ENCODE measurements around the gene TACC2.

The TACC2 gene

DNA sequence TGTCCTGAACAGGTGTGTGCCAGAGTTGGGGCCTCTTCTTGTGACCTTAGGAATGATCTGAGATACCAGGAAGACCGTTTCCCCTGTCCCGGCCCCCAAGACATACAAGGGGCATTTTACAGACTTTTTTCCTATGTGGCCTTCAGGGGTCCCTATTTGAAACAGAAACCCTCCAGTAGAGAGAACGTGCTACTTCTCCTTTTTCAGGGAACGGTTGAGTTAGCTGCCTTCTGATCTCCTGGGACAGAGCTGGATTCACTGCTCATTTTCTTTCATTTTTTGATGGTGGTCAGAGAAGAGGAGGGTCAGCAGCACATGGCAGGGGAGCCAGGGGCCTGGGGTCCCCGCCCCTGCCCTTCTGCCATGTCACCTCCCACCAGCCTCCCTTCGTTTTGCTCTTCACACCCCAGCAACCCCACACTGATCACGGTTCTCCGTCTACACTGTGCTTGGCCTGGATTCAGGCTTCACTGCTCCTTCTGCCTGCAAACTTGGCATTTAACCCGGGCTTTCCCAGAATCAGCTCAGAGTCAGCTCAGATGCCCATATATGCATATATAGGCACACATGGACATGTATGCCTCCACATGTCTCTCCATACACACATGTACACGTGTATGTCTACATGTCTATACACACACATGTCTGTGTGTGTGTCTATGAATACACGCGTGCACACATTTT, 144.1 kb downstream of the TACC2 start:
- no peak for FAIRE-seq
- DNase-seq (ENCODE audit: insufficient read length, low spot score) = no peak
- TF ChIP-seq POLR2A (IDR thresholded peaks at IDR 0.05; ENCODE audit: low read depth, low read length) = no peak

DNA sequence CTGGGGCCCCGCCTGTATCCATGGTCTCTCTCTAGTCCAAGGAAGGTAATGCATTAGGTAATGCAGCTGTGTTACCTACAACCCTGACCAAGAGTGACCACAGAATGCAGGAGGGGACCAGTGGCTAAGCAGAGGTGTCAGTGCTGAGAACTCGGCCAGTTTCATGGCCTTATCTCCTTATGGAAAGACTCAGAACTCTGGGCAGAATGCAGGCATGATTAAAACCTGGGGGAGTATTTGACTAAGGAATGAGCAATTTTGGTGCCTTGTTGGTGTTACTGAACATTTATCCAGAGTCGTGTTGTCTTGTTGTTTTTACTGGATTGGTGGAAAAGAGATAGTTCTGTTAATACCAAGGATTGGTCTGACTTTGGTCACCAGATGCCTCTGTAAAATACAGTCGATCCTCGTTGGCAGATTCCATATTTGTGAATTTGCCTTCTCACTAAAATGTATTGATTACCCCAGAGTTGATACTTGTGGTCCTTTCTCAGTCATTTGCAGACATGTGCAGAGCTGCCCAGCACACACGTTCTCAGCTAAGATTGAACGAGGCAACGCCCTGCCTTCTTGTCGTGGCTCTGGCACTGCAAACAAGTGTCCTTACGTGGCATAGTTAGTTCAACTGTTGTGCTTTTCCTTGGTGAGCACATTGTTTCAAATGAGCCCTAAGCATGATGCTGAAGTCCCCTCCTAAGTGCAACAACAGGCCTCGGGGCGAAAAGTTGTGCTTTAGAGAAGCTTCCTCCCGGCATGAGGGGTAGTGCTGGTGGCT, 146.5 kb downstream of the TACC2 start:
- DNase-seq (ENCODE audit: insufficient read length, low spot score) (no peak), FAIRE-seq (no peak)
- TF ChIP-seq POLR2A (IDR thresholded peaks at IDR 0.05; ENCODE audit: low read depth, low read length) = no peak

DNA sequence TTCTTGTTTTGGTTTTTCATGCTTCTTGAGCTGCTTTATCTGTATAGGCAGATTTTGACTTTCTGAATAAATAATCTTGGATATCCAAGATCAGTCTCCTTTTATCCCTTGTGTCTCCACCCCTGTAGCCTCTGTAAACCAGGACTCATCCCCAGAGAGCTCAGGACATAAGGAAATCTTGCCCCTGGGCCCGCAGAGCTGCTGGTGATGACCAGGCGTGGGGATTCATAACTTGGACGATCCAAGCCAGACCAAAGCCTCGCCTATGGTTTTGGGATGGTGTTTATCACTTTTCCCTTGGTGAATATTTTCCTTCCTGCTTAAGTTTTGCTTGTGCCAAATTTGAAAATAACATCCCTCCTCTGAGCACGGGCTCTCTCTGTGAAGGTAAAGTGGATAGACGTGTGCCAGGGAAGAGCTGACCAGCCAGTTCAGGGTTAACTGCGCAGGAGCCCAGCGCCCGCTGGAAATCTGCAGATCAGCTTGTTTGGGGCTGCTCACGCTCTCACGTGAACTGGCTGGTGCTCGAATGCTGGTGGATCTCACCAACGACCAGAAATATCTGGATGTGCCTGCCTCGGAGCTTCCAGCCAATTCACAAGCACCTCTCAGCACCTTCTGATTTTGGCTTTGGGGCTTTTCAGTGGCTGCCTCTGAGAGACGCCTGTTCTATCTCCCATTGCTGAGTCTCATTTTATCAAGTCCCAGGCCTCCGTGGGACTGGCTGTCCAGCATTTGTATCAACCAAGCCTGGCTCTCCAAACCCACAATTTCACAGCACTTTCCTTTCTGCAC, 150.1 kb downstream of the TACC2 start:
- no peak for FAIRE-seq

DNA sequence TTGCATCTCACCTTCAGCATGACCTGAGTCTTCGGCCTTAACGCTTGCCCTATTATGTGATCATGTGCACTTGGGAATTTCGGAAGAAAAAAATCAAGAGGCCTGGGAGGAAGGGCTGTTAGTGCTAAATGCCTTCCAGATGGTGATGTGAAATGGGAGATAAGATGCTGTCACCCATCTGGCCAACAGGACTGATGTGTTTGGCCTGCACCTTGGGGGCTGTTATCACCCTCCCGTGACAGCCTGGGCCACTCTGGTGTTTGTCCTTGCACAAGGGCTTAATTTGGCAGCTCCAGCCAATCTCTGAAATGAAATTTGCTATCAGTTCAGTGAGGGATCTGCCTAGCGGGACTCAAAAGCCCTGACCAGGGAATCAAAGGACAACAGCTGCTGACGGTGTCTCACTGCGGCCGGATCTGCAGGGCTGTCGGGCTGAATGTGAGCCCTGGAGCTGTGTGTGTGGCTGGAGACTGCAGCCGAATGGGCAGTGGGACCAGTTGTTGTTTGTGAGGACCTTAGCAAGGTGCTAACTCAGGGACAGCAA, 150.7 kb downstream of the TACC2 start:
- DNase-seq (ENCODE audit: insufficient read length, low spot score) = no peak
- no peak for TF ChIP-seq POLR2A (IDR thresholded peaks at IDR 0.05; ENCODE audit: low read depth, low read length)
- FAIRE-seq = no peak

More for the DNA sequence above, 150.1 kb downstream of the TACC2 start:
- no peak for DNase-seq (ENCODE audit: insufficient read length, low spot score)
- no peak for TF ChIP-seq POLR2A (IDR thresholded peaks at IDR 0.05; ENCODE audit: low read depth, low read length)

DNA sequence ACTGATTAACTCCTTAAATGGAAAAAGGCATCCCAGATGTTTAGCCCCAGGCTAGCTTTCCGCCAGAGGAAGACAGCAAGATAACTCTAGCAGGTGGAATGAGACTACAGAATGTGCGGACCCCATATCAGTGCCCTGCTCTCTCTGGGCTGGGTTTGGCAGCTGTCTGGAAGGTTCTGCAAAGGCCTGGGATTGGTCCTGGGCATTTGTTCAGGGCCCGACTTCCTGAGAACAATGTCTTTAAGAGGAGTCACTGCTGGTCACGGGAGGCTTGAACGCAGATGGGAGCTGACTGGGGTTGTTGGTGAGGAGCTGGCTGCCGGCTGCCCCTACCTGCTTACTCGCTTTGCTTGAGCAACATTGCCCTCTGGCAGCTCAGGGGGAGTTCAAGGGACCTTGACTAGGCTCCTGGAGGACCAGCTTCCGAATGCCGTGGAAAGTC, 151.5 kb downstream of the TACC2 start:
- FAIRE-seq = no peak
- TF ChIP-seq POLR2A (IDR thresholded peaks at IDR 0.05; ENCODE audit: low read depth, low read length) = 0 out of 2 replicates have a peak, but pooled peaks have one; percentile 15
- DNase-seq (ENCODE audit: insufficient read length, low spot score) = no peak

DNA sequence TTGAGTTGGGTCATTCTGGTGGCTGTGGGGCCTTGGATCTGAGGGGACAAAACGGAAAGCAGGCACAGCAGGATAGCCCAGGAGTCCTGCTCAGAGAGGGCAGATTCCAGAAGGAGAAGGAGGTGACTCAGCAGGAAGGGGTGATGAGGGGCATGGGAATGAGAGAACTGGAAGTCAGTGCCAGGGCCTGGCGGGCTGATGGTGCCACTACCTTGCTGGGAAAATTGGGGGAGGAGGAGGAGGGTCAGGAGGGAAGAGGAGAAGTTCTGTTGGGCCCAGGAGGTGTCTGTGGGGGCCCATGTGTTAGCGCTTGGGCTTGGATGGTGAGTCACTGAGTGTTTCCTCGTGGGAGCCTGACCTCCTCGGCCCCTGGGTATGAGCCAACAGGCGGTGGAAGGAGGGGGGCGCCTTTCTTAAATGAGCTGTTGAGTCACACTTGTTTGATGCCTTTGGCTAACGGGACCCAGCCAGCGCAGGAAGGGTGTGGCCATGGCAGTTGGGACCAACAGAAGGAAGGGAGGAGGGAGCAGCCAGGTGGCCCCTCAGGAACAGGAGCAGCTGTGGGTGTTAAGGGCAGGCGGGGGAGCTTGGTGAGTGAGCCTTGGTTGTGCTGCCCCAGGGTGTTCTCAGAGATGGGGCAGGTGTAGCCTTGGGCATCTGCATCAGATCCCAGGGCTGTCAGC, 152.1 kb downstream of the TACC2 start:
- peak; percentile 28; the same call in 1 of the 2 replicates for TF ChIP-seq POLR2A (IDR thresholded peaks at IDR 0.05; ENCODE audit: low read depth, low read length)
- FAIRE-seq (peak; percentile 55), DNase-seq (ENCODE audit: insufficient read length, low spot score) (peak; percentile 58)

DNA sequence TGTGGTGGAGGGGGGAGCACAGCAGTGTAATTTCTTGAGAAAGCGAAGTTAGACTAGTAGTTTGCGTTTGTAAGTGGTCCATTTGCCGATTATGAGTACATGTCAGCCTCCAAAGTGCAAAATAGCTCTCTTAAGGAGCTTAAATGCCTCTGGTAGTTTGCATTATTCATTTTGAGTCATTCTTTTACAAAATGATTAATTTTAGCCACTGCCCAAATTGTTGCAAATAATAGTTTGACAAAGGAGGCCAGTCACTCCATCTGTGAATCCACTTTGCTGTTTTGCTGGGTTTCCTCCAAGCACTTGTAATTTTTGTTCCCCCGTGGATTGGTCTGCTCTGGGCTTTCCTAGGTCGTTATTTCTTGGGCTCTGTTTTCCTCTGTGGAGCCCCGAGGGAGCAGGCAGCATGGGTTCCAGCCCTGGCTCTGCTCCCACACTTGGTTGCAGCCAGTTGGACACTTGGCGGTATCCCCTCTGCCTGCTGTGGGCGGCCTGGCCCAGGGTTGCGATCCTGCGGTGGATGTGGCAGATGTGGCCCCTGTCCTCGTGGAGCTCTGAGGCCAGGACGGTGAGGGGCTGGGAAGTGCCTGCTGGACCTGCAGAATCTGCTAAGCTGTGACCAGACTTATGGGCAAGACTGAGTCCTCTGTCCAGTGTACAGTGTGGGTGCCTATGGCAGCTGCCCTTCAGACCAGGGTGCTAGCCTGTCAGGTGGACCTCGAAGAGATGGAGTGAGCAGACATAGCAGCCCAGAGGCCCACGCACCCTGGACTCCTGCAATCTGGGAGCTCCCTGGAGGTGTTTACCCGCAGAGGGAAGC, 153.1 kb downstream of the TACC2 start:
- no peak for TF ChIP-seq POLR2A (IDR thresholded peaks at IDR 0.05; ENCODE audit: low read depth, low read length)
- no peak for DNase-seq (ENCODE audit: insufficient read length, low spot score)
- FAIRE-seq = no peak

DNA sequence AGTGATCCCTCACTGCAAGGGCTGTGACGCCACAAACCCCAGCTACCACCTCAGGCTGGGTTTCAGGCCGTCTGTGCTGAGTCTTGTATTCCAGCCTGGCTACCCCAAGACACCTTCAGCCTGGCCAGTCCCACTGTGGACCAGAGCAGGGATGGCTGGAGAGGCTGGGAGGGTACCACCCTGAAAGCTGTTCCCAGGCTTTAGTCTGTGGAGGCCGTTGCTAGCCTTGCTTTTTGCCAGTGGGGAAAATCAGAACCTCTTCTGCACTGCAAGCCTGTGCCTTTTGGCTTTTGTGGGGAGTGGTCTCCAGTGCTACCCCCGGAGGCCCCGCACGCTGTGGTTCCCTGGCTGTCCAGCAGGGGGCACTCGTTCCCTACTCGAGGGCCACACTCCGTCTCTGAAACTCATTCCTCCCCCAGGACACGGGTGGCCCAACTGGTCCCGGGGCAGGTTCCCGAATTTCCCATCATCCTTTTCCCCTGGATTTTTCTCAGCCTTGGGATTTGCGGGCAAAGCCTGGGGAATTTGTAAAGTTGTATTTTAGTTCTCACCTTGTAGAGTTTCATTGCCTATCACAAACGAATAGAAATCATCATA, 153.8 kb downstream of the TACC2 start:
- FAIRE-seq (no peak), DNase-seq (ENCODE audit: insufficient read length, low spot score) (no peak)
- no peak for TF ChIP-seq POLR2A (IDR thresholded peaks at IDR 0.05; ENCODE audit: low read depth, low read length)

DNA sequence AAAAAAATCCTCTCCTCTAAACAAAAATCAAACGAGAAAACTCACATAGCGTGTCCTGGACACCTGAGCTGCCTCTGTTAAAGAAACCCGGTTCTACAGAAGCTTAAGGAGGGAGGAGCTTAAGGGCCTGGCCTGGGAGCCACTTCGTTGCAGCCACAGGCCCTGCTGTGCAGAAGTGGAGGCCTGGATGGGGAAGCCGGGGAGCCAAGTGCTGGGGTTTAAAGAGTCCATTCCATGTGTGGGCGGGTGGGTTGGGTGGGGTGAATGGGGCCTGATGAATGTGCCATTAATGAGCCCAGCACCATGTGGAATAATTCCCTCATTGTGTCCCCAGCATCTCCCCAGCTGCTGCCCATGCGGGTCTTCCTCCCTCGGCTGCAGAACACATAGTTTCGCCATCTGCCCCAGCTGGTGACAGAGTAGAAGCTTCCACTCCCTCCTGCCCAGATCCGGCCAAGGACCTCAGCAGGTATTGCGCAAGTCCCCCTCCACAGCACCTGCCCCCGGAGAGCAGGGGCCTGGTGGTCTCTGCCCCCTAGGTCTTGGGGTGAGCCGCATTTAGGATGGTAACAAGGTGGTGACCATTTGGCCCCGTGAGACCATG, 154.4 kb downstream of the TACC2 start:
- no peak for FAIRE-seq
- DNase-seq (ENCODE audit: insufficient read length, low spot score) = no peak
- TF ChIP-seq POLR2A (IDR thresholded peaks at IDR 0.05; ENCODE audit: low read depth, low read length) = no peak

DNA sequence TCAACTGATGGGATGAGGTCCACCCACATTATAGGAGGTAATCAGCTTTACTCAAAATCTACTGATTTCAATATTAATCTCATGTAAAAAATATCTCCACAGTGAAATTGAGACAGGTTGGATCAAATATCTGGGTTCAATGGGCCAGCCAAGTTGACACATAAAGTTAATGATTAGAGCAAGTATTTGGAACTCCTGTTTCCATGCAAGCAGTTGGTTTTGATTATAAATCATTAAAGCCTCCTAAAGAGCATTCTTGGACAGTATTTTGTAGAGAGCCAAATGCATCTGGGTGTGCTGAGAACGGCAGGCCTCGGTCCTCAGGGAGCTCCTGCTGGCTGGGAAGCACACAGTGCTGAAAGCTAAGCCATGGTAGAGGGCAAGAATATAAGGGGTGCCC, 155.2 kb downstream of the TACC2 start:
- FAIRE-seq = no peak

DNA sequence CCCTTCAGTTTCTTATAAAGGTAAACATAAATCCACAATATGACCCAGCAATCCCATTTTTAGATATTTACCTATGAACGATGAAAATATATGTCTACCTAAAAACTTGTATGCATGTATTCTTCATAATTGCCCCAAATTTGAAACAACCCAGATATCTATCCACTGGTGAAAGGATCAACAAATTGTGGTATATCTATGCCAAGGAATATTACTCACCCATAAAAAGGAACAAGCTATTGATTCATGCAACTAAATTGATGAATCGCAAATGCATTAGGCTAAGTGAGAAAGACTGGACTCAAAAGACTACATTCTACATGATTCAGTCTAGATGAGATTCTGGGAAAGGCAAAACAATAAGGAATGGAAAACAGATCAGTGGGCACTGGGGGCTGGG, 156.2 kb downstream of the TACC2 start:
- TF ChIP-seq POLR2A (IDR thresholded peaks at IDR 0.05; ENCODE audit: low read depth, low read length) = no peak
- DNase-seq (ENCODE audit: insufficient read length, low spot score) = no peak
- no peak for FAIRE-seq

More for the DNA sequence above, 155.2 kb downstream of the TACC2 start:
- TF ChIP-seq POLR2A (IDR thresholded peaks at IDR 0.05; ENCODE audit: low read depth, low read length) = no peak
- DNase-seq (ENCODE audit: insufficient read length, low spot score) = no peak

DNA sequence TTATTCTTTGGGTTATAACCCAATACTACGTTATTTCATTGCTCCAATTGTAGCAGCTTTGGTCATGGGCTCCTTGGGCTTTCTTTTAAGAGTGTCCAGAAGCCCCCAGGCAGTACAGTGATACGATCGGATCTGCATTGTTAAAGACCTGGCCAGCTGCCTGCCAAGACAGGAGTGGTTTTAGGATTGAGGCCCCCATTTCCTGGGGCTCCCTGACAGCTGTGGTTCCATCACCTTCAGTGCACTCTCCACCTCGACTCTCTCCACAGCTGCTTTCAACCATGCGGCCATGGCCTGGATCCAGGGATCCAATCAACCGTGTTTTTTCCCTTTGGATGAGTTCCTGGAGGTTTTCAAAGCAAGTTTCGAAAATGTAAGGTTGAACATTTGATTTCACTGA, 158.7 kb downstream of the TACC2 start:
- FAIRE-seq (no peak), DNase-seq (ENCODE audit: insufficient read length, low spot score) (no peak)
- no peak for TF ChIP-seq POLR2A (IDR thresholded peaks at IDR 0.05; ENCODE audit: low read depth, low read length)

All from H54 (cell line).